HT-29 (cell line): ENCODE measurements around the gene PAK4. TPM values are rescaled to one million over a fixed set of nuclear protein-coding genes. Genes with fewer than 3 reads are reported as not detected.
A peak's percentile ranks its signal among the peaks of the same experiment; 100 is the strongest.
"Not testable (repeated sequence)": the region's sequence is repeated elsewhere in the genome, so short reads cannot be mapped to it uniquely, and the experiment has no call there.

Source experiments
- DNase-seq: peaks from one replicate; pipeline ENCODE4 v3.0.0-alpha.2; 2015; ENCODE audit warnings: low spot score
- total RNA-seq: library from RNA; depleted of rRNA; stranded (reverse); fragments of >200 nt; shearing (Covaris generic); gene quantifications from 2 replicates; pipeline ENCODE4 v1.2.3, GENCODE V29; 2014

The PAK4 gene
- total RNA-seq, 1 experiment from 2014 or later: 46.5 TPM

DNA sequence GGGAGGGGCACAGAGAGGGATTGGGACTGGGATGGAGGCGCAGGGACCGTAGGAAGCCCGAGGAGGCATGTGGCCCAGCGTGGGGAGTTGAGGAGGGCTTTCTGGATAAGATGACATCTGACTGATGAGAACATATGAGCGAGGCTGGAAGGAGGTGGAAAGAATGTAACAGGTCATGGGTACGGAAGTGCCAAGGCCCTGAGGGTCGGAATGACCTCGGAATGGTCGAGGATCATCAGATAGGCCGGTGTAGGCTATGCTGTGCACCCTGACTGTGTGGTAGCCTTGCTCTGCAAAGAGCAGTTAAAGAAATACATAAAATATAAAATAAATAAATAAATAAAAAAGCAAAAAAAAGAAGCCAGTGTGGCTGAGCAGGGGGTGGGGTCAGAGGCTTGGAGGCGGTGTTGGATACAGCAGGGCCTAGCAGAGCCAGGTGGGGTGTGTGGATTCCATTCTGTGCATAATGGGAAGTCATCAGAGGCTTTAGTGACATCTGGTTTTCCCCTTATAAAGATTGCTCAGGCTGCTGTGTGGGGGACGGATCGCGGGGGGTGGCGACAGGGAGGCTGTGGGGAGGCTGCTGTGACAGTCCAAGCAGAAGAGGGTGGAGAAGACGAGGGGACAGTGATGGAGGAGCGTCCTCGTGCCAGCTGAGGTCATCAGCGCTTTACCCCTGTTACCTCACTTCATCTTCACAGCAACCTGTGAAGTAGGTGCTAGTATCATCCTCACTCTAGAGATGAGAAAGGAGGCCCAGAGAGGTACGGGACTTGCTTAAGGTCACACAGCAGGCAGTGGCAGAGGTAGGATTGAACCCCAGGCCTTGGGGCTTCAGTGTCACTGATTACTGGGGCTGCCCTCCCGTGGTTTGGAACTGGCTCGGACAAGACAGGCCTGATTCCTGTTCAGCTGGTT is 5.0 kb downstream of the PAK4 start:
- peak; percentile 18 for DNase-seq

DNA sequence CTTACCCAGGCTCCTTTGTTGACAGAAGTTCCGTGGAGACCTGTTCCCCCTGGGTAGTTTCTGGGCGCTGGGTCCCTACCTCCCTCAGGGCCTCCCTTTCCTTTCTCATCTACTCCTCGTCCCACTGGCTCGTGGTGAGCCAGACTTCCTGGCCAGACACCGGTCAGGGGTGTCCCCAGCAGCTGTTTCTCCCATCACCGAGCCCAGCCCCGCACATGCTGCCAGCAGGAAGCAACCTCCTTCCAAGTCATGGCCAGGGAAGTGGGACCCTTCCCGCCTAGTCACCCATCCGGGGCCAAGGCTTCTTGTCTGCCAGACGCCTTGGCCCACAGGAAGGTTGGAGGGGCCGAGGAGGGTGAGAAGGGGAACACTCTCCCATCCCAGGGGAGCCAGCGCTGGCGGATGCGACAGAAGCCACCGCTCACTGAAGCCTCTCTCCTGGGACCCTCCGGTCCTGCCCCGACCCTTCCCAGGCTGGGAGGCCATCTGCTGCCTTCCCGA is 5.7 kb downstream of the PAK4 start:
- no peak for DNase-seq

DNA sequence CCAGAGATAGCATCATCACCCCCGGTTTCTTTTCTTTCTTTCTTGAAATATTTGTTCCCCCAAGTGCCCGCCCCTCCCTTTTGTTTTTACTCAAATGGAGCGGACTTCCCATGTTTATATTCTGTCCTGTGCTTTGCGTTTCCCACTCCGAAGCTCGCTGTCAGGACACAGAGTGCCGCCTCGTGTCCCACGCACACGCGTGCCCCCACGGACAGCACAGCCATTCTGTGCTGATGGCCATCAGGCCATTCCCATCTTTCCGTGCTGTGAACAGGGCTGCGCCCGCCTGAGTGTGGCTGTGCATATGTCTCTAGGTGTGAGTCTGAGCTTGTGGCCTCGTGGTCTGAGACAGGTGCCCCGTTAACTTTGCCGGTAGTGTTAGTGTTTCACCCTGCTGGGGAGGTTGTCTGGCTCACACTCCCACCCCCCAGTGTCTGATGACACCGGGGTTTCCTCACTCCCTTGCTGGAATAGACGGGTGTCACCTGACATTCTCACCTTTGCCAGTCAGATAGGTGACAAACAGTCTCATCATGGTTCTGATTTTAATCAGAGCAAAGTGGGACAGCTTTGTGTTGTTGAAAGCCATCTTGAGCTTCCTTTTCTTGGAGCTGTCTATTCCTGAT is 6.9 kb downstream of the PAK4 start:
- DNase-seq: no peak

GRCh38 chr19:39133431-39134270 is 8.1 kb downstream of the PAK4 start:
- no peak for DNase-seq

DNA sequence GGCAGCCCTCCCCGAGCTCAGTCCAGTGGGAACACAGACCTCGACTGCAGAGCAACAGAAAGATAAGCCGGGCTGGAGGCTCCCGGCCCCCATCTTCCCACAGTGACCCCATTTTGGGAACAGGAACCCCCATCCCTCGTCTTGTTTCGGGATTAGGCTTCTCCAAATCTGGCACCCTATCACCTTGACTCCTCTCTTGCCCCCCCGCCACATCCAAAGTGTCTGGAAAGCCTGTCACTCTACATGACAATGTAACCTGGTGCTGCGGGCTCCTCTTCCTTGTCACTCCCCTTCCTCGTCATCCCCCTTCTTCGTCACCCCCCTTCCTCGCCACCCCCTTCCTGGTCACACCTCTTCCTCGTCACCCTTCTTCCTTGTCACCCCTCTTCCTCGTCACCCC is 10.1 kb downstream of the PAK4 start:
- DNase-seq: no peak

DNA sequence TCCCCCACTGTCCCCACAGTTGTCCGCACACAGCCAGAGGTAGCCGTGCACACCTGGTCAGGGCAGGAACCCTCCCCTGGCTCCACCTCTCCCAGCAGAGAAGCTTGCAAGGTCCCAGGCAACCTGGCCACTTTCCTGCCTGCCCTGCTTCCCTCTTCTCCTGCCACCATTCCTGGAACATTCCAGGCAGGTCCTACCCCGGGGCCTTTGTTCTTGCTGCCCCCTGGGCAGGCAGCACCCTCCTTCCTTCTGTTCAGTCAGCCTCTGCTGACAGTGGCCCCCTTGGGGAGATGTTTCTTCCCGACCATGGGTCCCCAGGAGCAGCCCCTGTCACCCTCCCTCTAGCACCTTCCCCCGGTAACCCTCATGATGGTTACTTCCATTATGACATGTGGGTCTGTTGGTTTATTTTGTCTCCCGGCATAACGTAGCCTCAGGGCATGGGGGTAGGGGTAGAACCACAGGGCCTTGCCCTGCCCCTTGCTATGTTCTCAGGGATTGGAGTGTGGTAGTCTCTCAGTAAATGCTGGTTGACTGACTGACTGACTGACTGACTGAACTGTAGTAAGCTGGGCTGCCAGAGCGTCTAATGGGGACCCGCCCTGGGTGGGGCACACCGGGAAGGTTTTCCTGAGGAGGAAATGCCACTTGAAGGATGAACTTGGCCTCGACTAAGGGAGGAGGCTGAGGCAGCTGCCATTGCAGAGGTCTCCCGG is 10.8 kb downstream of the PAK4 start:
- DNase-seq: peak; percentile 66

DNA sequence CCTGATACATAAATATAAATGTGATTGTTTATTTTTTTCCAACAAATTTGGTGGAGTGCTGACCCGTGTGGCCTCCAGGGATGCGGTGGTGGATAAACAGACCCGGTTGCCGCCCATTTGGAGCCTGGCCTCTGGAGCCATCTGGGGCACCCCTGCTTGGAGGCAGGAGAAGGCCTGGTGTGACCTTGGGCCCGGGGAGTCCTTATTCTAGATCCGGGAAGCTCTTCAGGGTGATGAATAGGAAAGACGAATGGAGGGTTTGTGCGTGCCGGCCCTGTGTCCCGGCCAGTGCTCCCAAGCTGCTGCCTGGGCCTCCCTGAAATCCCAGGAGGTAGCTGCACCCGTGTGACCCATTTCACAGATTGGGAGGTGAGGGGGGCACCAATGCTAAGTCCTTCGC is 11.5 kb downstream of the PAK4 start:
- no peak for DNase-seq

- DNase-seq: no peak
Measured at GRCh38 chr19:39138221-39139211, 12.9 kb downstream of the PAK4 start.

DNA sequence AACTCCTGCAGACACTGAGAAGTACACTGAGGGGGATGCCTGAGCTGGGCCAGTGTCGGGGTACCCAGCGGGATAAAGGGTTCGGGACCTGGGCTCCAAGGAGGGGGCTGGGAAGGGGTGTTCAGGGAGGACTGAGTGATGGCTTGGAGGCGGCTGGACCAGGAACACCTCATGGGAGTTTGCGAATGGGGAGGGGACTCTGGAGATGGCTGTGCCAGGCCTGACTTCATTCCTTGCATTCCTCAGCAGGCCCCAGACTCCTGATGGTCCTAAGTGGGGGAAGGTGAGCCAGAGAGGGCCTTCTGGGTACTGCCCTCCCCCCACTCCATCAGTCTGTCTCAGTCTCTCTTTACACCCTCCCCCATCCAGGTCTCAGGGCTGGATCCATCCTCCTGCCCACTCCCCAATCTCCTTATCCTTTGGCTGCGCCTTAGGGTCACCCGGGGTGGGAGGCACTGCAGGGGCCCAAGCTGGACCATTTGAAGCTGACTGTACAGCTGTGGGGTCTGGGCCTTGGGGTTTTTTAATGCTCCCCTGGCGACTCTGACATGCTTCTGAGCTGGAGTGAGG is 13.8 kb downstream of the PAK4 start:
- DNase-seq: no peak

GRCh38 chr19:39139971-39140453 is 14.4 kb downstream of the PAK4 start:
- DNase-seq: no peak

GRCh38 chr19:39140594-39140993 is 15.0 kb downstream of the PAK4 start:
- DNase-seq: no peak

GRCh38 chr19:39141929-39142328 is 16.3 kb downstream of the PAK4 start:
- no peak for DNase-seq

- no peak for DNase-seq
Measured at GRCh38 chr19:39142630-39143029, 17.0 kb downstream of the PAK4 start.

GRCh38 chr19:39143757-39144289 is 18.2 kb downstream of the PAK4 start:
- not testable (repeated sequence) for DNase-seq

DNA sequence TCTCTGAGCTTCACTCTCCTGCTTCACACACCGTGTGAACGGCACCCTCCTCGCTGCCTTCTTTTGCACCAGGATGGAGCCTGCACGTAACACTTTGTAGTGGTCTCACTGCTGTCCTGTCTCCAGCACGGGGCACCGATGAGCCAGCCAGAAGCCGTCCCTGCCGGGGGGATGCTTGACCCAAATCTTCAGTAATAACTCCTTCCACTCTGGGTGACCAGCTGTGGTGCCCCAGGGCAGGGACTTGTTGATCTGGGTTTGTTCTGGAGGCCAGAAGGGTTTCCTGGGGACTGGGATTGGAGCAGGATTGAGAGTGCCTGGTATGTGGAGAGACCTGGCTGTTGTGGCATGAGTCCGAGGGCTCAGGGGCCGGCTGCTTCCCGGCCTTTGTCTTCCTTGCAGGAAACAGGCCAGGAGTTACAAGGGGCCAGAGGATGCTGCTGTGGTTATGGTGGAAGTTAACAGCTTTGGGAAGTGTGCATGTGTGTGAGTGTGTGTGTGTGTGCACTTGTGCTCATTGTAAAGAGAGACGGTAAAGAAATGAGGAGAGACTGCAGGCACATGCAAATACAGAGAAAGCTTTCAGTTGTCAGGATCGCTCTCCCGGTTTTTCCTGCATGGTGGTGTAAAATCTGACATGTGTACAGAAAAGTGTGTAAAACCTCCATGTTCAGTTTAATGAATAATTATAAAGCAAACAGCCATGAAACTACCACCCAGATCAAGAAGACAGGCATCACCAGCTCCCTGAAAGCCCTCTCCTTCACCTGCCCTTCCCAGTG is 18.9 kb downstream of the PAK4 start:
- peak; percentile 67 for DNase-seq

GRCh38 chr19:39145180-39145953 is 19.8 kb downstream of the PAK4 start:
- DNase-seq: peak; percentile 86

DNA sequence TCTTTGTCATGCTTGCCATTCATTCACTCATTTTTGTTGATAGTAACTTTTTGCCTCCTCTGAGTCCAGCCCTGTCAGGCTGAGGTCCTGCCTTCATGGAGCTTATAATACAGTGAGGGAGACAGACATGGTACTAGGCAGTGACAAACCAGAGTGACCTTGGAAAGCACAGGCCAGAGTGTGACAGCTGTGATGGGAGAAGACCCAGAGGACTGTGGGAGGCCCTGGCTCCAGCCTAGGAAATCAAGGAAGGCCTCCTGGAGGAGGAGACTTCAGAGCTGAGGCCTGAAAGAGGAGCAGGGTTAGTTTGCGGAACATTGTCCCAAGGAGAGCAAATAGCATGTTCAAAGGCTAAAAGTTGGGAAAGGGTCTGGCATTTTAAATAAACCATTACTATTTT is 20.5 kb downstream of the PAK4 start:
- DNase-seq: no peak
